Renal cortical epithelial cell (primary cell): Measurements from ENCODE around the gene CLCNKA. TPM values are rescaled to one million over a fixed set of nuclear protein-coding genes. Genes with fewer than 3 reads are reported as not detected.
"Not testable (repeated sequence)": the region's sequence is repeated elsewhere in the genome, so short reads cannot be mapped to it uniquely, and the experiment has no call there.

Experiments
- DNase-seq: peaks from one replicate; pipeline ENCODE4 v3.0.0-alpha.2; 2011; ENCODE audit warnings: low read depth
- total RNA-seq: library from RNA; depleted of rRNA; stranded (reverse); fragments of >200 nt; gene quantifications from 2 replicates; pipeline ENCODE4 v1.2.3, GENCODE V29; 2014

CLCNKA gene
- total RNA-seq, 1 donor from 2014 or later, result 0.20 TPM

GRCh38 chr1:16042096-16042495, 20.3 kb downstream of the CLCNKA start:
- no peak for DNase-seq

- not testable (repeated sequence) for DNase-seq
Observed at GRCh38 chr1:16042654-16043053, 20.8 kb downstream of the CLCNKA start.

DNA sequence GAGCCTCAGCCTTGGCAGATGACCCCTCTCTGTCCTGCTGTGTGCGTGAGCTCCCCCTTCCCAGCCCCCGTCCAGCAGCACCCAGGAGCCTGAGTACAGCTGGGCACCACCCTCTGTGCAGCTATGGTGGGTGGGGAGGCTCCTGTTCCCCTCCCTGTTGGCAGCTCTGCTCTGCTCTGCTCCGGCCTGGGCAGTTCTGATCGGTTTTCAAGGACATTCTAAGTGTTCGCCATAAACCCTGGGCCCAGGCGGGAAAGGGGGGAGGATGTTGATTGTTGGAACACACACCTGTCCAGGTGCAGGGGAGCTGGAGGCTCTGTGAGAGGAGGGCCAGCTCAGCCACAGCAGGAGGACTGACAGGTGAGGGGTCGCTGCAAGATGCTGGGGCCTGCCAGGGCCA, 21.7 kb downstream of the CLCNKA start, which contains the start of gene CLCNKB:
TSS of gene CLCNKB (plus strand) at position 262 of the 400 bp plus-strand sequence. CDS start 711 bp downstream, outside the sequence.
- no peak for DNase-seq

GRCh38 chr1:16043950-16044349, 22.1 kb downstream of the CLCNKA start:
- DNase-seq, result no peak

DNA sequence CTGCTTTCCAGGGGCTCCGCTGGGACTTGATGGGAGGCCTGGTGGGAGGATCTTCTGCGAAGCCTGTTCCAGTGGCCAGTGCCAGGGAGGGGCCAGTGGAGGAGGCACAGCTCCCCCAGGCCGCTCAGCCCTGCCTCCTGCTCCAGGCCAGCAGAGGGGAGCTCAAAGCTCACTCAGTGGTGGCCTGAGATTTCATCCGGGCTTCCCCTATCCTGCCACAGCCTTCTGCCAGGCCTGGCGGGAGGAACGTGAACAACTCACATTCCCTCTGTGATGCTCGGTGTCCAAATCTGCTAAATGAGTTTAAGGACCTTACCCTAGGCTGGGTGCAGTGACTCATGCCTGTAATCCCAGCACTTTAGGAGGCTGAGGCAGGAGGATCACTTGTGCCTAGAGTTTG, 25.0 kb downstream of the CLCNKA start:
- peak; percentile 29 for DNase-seq

DNA sequence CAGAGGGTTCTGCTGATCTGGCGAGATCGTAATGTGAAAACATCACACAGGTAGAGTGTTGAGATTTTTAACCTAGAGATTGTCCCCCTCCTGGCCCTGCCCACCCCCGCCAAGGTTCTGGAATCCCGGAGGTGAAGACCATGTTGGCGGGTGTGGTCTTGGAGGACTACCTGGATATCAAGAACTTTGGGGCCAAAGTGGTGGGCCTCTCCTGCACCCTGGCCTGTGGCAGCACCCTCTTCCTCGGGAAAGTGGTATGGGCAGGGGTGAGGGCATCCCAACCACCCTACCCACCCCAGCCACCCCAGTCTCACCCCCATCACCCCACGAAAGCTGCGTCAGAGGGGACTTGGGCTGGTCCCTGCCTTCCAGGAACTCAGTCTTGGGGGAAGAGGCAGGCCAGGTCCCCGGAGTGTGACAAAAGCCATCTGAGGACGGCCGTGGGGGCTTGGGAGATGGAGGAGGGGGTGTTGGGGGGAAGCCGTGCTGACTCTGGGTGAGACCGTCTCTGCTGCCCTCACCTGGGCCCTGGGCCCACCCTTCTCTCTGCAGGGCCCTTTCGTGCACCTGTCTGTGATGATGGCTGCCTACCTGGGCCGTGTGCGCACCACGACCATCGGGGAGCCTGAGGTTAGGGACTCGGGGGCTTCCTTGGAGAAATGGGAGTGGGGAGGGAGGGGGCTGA, 26.1 kb downstream of the CLCNKA start:
- no peak for DNase-seq

DNA sequence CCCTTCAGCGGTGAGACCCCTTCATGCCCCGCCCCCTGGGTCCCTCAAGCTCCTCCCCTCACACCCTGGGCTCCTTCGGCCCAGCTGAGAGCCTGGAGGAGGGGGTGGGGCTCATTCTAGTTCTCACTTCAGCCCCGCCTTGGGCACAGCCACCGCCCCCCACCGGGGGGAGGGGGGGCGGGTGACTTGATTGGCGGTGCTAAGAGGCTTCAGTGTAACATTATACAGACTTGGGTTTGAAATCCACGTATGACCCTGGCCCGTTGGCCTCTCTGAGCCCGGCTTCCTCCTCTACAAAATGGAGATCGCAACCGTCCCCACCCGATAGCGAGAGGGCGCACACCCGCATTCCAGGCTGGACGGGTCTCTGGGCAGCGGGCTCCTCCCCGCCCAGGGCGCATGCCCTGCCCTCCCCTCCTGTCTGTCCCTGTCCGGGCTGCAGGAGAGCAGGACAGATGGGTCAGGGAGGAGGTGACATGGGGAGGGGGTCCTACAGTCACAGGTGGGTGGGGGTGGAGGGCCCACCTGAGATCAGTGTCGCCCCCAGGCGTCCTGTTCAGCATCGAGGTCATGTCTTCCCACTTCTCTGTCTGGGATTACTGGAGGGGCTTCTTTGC, 26.8 kb downstream of the CLCNKA start:
- peak; percentile 17 for DNase-seq

GRCh38 chr1:16050328-16050727, 28.5 kb downstream of the CLCNKA start:
- DNase-seq, result no peak

DNA sequence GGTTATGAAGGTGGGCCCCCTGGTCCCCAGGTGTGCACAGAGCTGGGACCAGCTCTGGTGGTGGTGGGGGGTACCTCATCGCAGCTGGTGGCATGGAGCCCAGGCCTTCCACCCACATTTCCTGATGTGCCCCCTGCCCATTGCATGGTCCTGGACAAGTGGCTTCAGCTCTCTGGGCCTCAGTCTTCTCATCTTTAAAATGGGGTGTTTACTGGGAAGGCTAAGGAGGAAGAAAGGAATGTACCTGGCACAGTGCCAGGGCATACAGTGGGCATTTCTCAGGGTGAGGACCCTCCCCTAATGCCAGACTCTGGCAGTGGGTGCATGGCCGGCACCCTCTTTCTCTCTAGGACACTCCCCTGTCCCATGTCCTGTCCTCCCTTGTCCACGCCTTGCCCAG, 29.2 kb downstream of the CLCNKA start:
- no peak for DNase-seq

DNA sequence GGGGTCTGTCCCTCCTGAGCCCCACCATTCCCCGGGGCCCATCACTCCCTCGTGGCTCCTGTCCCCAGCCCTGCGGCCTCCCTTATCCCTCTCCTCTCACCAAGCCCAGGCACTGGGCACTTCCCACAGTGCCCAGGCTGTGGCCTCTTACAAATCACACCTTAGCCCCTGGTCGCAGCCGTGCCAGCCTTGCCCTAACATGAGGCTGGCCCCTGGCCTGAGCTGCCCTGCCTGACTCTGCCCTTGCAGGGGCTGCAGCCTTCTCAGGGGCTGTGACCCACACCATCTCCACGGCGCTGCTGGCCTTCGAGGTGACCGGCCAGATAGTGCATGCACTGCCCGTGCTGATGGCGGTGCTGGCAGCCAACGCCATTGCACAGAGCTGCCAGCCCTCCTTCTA, 30.1 kb downstream of the CLCNKA start:
- DNase-seq, result not testable (repeated sequence)

- DNase-seq, result no peak
Observed at GRCh38 chr1:16053781-16054502, 32.1 kb downstream of the CLCNKA start.

GRCh38 chr1:16054598-16055540, 33.0 kb downstream of the CLCNKA start:
- DNase-seq, result no peak

DNA sequence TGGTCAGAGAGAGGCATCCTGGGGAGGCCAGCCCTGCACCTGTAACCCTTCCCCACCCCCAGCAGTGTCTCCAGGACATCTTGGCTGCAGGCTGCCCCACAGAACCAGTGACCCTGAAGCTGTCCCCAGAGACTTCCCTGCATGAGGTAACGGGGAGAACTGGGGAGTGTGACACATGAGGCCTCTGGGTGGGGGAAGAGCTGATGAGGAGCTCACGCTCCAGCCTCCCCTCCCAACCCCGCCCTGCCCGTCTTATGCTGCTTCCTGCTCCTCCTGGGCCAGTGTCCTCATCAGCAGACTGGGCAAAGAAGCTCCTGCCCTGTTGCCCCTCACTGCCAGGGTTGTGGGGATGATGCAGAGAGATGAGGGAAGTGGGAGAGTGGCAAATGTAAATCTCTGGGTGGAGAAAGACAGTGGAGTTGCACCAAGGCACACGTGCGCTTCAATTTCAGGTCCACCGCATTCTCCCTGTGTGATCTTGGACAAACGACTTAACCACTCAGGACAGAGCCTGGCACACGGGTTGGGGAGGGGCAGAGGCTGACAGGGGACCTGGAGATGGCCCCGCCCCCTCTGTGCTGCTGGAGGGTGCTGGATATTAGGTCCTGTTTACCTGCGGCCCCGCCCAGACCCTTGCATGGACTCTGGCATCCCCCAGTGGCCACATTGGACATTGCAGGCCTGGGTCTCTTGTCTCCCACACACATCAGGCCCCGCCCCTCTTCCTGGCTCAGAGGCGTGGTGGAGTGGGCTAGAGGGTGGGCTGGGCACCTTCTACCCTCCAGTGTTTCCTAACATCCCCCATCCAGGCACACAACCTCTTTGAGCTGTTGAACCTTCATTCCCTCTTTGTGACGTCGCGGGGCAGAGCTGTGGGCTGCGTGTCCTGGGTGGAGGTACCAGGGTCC, 34.0 kb downstream of the CLCNKA start:
- DNase-seq, result peak; percentile 69

- DNase-seq, result not testable (repeated sequence)
Observed at GRCh38 chr1:16056521-16056912, 34.7 kb downstream of the CLCNKA start.

DNA sequence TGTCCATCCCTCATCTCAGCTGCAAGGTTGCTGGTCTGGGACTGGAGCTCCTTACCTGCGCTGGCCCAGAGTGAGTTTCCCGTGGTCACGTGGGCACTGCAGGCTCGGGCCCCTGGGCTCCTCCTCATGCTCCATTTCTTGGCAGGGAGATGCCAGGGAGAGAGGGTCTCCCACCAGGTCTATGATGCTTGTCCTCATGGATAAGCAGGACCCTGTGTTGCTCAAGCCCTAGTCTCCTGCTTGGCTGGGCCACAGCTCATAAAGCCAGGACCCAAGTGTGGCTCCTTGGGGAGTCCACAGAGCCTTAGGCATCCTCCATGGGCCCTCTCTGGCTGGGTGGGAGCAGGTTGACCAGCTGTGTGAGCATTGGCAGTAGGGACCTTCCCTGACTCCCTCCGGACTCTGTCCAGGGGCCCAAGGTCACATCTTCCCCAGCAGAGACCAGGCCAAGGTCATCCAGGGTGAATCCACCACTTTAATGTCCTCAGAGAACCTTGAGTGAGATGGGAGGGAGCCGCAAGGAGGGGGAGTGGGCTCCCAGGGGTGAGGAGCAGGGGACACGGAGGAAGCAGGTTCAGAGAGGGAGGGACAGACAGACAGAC, 35.6 kb downstream of the CLCNKA start:
- DNase-seq, result not testable (repeated sequence)

DNA sequence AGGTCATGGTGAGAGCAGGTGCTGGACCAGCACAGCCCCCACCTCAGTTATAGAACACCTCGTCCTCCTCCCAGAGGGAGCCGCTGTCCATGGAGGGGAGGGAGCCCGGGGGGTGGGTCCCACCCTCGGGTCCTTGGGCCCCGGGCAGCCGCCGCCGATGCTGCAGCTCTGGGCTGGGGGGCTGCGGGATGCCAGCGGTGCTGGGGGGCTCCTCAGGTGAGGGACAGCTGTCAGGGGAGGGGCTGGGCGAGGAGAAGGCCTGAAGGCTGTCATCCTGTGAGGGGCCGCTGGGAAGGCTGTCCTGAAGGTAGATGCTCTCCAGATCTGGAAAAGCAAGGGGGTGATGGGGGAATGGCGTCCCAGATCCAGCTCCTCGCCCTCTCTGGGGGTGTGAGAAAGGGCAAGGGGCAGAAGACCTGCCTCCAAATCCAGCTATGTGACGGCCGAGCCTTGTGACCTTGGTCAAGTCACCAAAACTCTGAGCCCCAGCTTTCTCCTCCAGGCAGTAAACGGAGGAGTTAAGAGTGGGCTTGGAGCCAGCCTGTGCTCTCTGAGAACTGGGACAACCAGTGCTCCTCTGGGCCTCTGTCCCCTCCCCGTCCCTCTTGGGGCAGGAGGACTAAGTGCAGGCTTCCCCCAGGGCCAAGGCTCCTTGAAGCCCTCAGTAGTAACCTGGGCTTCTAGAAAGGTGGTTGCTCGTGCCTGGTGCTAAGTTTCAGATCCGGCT, 36.7 kb downstream of the CLCNKA start:
- DNase-seq, result not testable (repeated sequence)

GRCh38 chr1:16061266-16061665, 39.4 kb downstream of the CLCNKA start:
- DNase-seq, result no peak

DNA sequence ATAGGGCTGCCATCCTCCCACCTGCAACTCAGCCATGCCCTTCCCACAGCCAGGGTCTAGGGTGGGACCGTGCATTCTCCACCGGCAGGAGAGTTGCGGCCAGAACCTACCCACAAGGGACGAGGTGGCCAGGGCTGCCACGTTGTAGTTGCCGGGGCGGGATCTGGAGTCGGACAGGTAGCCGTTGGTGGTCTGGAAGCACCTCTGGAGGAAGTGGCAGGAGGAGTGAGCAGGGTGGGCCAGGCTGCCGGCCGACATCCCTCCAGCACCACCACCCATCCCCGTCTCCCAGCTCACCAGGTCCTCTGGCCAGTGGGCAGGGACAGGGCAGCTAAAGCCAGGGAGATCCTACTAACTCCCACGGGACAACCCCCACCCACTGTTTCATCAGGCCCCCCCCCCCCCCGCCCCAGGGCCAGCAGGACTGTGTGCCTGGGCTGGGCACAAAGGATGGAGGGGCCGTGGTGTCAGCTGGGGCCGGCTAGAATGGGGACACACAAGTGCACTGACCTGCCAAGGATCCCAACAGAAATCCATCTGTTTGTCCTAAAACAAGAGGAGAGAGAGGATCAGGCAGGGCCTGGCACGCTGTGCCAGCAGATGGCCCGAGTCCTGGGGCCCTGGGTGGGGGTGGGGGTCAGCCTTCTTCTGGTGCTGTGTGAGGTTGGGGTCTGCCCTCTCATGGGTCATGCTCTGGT, 40.3 kb downstream of the CLCNKA start:
- not testable (repeated sequence) for DNase-seq

DNA sequence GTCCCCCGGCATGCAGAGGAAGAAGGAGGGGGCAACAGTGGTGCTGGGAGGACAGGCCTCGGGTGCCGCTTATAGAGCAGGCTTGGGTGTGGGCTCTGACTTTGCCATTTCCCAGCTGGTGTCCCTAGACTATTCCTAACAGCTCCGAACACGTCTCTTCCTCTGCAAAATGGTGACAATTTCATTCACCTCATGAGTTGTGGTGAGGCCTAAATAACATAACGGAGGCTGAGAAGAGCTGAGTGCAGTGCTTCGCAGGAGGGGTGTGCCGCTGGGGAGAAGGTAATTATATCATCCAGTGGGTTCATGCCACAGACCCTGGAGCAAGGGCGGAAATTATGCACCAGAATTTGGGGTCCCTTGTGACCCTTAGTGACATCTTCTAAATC, 40.8 kb downstream of the CLCNKA start:
- not testable (repeated sequence) for DNase-seq
